Sigmoid colon (tissue), 7 donors: ENCODE results near the gene SHISA5. TPM values are rescaled to one million over a fixed set of nuclear protein-coding genes. Genes with fewer than 3 reads are reported as not detected.

ENCODE experiments used
- DNase-seq: peaks from one replicate; pipeline ENCODE4 v3.0.0-alpha.2; 2019
- H3K27ac ChIP-seq, 4 donors: fragments of 200-600 bp; sonication (generic); one replicate each; pipeline ENCODE4 v1.5.1; 2016 to 2019; ENCODE audit warnings: mild to moderate bottlenecking in 1 of 4
- H3K27me3 ChIP-seq, 3 donors: fragments of 200-600 bp; sonication (generic); one replicate each; pipeline ENCODE4 v1.5.1; 2019; ENCODE audit warnings: mild to moderate bottlenecking in 1 of 3
- H3K36me3 ChIP-seq, 4 donors: fragments of 200-600 bp; sonication (generic); one replicate each; pipeline ENCODE4 v1.5.1; 2016 to 2019
- H3K4me1 ChIP-seq, 4 donors: fragments of 200-600 bp; sonication (generic); one replicate each; pipeline ENCODE4 v1.5.1; 2017 to 2019
- H3K4me3 ChIP-seq, 4 donors: fragments of 200-600 bp; sonication (generic); one replicate each; pipeline ENCODE4 v1.5.1; 2017 to 2019; ENCODE audit warnings: mild to moderate bottlenecking in 2 of 4, moderate library complexity in 1 of 4
- H3K9me3 ChIP-seq, 4 donors: fragments of 200-600 bp in 3 of 4; sonication (generic) in 3 of 4; one replicate each; pipeline versions ENCODE4 v1.5.1 to v1.6.1; 2013 to 2019
- EP300 ChIP-seq, 4 donors: sonication (generic); formaldehyde crosslinking; IDR thresholded peaks; one replicate each; pipeline ENCODE4 v1.6.1; 2017; ENCODE audit warnings: antibody characterized with exemption in 4 of 4
- POLR2A ChIP-seq, 2 donors: fragments of 450-650 bp; IDR thresholded peaks; one replicate each; pipeline ENCODE4 v1.6.1; 2016; ENCODE audit warnings: antibody characterized with exemption in 2 of 2, mild to moderate bottlenecking in 2 of 2, moderate library complexity in 2 of 2
- POLR2AphosphoS5 ChIP-seq, 4 donors: sonication (generic); formaldehyde crosslinking; IDR thresholded peaks; one replicate each; pipeline ENCODE4 v1.6.1; 2017; ENCODE audit warnings: antibody characterized with exemption in 4 of 4
- WGBS, 2 donors: extraction: QIAGEN DNeasy Blood & Tissue Kit; methylation state at CpG; one replicate each; pipeline ENCODE4 v1.1.7; 2013; 5-methylcytosine and 5-hydroxymethylcytosine counted together
- intact Hi-C: fragments of 100-400 bp; cut with DNase I; formaldehyde crosslinking; loops from one replicate; pipeline ENCODE4 v1.15.1; 2023
- polyA plus RNA-seq, 3 donors: library from polyadenylated mRNA; stranded (reverse); fragments of 200-250 nt; gene quantifications; one replicate each; pipeline ENCODE4 v1.2.3, GENCODE V29; 2013
- total RNA-seq, 4 donors: library from RNA; depleted of rRNA; stranded (reverse); fragments of >200 nt; gene quantifications; one replicate each; pipeline ENCODE4 v1.1.0, GENCODE V29; 2016
- TF ChIP-seq, protein P1 (sequence below), 4 experiments: fragments of 450-650 bp in 3 of 4; fragments of 200-600 bp in 1 of 4; IDR thresholded peaks; one replicate each; pipeline ENCODE4 v1.5.1; 2016 to 2019; ENCODE audit warnings: antibody characterized with exemption in 4 of 4, mild to moderate bottlenecking in 3 of 4, moderate library complexity in 2 of 4
- donor health status: healthy with polysubstance abuse.
- donor health status: Bipolar disorder and iron deficiency.
- donor health status: healthy.

Gene SHISA5
- total and polyA plus RNA-seq, 7 donors, result 57.7 to 142 (median 70.3) TPM

DNA sequence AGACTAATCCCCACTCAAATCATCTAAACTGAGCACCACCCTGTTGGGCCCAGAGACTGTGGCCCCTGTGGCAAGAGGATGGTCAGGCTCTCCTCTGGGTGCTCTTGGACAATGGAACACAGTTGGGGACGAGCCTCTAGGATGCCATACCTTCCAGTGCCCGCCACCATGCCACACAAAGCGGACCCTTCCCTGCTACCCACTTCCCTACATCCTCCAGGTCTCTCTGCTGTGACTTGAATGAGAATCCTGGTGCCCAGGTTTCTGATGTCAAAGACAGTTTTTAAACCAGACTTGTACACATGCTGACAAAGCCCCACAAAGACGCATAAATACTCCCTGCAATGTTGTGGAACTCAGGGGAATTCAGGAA lies 68.8 kb downstream of the SHISA5 start:
- H3K36me3 ChIP-seq, result peaks cover 0 to 19% (median 6%) of the 10 kb centered on the region in 4 donors
- H3K4me3 ChIP-seq, result no peak overlapping the region
- H3K27me3 ChIP-seq, result no peaks in the 10 kb centered on the region
- peak overlapping the region; percentile 68 to 96 (median 93) for H3K27ac ChIP-seq
- H3K4me1 ChIP-seq, result peaks cover 0 to 44% (median 24%) of the 10 kb centered on the region in 4 donors
- intact Hi-C loops, result loop anchor here (1.0 to 10.0 kb wide), 3 partner anchors 34 to 240 kb away; no protein-coding TSS in a partner anchor
- TF ChIP-seq, protein P1, sequence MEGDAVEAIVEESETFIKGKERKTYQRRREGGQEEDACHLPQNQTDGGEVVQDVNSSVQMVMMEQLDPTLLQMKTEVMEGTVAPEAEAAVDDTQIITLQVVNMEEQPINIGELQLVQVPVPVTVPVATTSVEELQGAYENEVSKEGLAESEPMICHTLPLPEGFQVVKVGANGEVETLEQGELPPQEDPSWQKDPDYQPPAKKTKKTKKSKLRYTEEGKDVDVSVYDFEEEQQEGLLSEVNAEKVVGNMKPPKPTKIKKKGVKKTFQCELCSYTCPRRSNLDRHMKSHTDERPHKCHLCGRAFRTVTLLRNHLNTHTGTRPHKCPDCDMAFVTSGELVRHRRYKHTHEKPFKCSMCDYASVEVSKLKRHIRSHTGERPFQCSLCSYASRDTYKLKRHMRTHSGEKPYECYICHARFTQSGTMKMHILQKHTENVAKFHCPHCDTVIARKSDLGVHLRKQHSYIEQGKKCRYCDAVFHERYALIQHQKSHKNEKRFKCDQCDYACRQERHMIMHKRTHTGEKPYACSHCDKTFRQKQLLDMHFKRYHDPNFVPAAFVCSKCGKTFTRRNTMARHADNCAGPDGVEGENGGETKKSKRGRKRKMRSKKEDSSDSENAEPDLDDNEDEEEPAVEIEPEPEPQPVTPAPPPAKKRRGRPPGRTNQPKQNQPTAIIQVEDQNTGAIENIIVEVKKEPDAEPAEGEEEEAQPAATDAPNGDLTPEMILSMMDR (IDR thresholded peaks at IDR 0.05), result no peak
- TF ChIP-seq POLR2AphosphoS5 (IDR thresholded peaks at IDR 0.05), result no peak
- TF ChIP-seq POLR2A (IDR thresholded peaks at IDR 0.05), result no peak
- no peak for TF ChIP-seq EP300 (IDR thresholded peaks at IDR 0.05)
- no peaks in the 10 kb centered on the region for H3K9me3 ChIP-seq
- 91 to 94% methylated on average over 4 of the region's 4 CpGs for WGBS, 2 donors
- peak; percentile 57 for DNase-seq

DNA sequence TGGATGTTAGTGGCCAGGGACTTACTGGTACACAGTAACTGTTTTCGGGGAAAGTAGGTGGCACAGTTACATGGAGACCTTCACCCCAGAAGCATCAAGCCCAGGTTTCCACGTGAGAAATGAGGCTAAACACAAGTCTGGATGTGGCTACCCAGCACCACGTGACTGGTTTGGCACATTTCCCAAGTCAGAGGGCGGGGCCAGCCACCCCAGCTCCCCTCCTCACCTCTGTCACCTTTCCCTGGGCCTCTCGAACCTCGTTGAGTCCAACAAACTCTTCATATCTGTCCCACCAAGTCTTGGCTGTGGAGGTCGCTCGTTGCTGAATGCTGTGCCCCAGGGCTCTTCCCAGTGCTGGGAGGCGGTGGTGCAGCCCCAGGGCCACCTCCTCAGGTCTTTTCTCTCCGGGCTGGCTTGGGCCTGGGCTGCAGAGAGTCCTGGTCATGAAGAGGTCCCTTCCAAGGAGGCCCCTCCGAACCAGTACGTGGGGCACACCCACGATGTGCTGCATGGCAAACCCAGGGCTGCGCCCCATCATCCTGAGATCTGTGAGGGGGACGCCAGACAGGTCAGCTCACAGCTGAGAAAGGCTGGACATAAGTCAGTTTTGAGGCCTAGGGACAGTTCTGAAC lies 69.3 kb downstream of the SHISA5 start:
- Histone ChIP-seq H3K9me3 (no peaks in the 10 kb centered on the region), H3K27me3 (no peaks in the 10 kb centered on the region), H3K36me3 (peaks cover 0 to 19% (median 6%) of the 10 kb centered on the region in 4 donors), H3K27ac (peak overlapping the region; percentile 68 to 96 (median 93)), H3K4me1 (peaks cover 0 to 48% (median 29%) of the 10 kb centered on the region in 4 donors), H3K4me3 (no peak overlapping the region)
- no peak for TF ChIP-seq EP300 (IDR thresholded peaks at IDR 0.05)
- TF ChIP-seq, protein P1 (IDR thresholded peaks at IDR 0.05), result no peak
- no peak for TF ChIP-seq POLR2A (IDR thresholded peaks at IDR 0.05)
- TF ChIP-seq POLR2AphosphoS5 (IDR thresholded peaks at IDR 0.05), result no peak
- DNase-seq, result peak; percentile 61
- 58 to 72% methylated on average over 15 of the region's 15 CpGs for WGBS, 2 donors
- intact Hi-C loops, result loop anchor here (1.0 to 10.0 kb wide), 3 partner anchors 33 to 240 kb away; no protein-coding TSS in a partner anchor

DNA sequence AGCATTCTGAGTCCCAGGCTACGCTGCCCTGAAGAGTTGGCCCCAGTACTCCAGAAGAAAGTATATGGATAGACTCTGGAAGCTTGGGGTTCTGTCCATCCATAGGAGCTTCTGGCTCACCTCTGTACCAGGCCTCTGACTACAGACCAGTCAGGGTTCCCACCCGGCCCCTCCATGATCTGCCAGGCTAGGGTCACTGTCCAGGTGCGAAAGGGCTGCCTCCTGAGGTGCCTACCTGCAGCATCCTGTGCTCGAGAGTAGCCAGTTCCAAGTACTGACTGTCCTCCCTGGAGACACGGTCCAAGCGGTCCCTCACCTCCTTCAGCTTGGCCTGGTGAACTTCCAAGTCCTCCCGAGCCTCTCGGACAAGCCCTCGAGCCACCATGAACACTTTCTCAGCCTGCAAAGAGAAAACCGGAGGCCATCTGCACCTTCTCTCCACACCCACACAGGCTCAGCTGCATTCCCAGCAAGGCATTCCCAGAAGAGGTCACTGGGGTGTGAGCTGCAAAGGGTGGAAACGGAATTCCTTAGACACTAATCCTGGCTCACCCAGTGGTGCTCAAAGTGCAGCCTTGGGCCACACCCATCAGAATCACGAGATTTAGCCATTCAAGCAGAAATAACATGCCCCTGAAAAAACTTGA lies 70.4 kb downstream of the SHISA5 start:
- Histone ChIP-seq H3K27me3 (no peaks in the 10 kb centered on the region), H3K4me1 (peaks cover 0 to 37% (median 25%) of the 10 kb centered on the region in 4 donors), H3K27ac (peak overlapping the region; percentile 68 to 96 (median 93)), H3K4me3 (no peak overlapping the region), H3K9me3 (no peaks in the 10 kb centered on the region), H3K36me3 (peaks cover 0 to 19% (median 6%) of the 10 kb centered on the region in 4 donors)
- DNase-seq, result peak; percentile 80
- TF ChIP-seq EP300 (IDR thresholded peaks at IDR 0.05) (no peak), POLR2A (IDR thresholded peaks at IDR 0.05) (no peak), POLR2AphosphoS5 (IDR thresholded peaks at IDR 0.05) (peak in 1 of 4 donors; percentile 22)
- TF ChIP-seq, protein P1 (IDR thresholded peaks at IDR 0.05), result no peak
- 40 to 75% methylated on average over 12 of the region's 12 CpGs for WGBS, 2 donors
- intact Hi-C loops, result loop anchor here (10.0 kb wide), 1 partner anchor 239 kb away; no protein-coding TSS in a partner anchor

DNA sequence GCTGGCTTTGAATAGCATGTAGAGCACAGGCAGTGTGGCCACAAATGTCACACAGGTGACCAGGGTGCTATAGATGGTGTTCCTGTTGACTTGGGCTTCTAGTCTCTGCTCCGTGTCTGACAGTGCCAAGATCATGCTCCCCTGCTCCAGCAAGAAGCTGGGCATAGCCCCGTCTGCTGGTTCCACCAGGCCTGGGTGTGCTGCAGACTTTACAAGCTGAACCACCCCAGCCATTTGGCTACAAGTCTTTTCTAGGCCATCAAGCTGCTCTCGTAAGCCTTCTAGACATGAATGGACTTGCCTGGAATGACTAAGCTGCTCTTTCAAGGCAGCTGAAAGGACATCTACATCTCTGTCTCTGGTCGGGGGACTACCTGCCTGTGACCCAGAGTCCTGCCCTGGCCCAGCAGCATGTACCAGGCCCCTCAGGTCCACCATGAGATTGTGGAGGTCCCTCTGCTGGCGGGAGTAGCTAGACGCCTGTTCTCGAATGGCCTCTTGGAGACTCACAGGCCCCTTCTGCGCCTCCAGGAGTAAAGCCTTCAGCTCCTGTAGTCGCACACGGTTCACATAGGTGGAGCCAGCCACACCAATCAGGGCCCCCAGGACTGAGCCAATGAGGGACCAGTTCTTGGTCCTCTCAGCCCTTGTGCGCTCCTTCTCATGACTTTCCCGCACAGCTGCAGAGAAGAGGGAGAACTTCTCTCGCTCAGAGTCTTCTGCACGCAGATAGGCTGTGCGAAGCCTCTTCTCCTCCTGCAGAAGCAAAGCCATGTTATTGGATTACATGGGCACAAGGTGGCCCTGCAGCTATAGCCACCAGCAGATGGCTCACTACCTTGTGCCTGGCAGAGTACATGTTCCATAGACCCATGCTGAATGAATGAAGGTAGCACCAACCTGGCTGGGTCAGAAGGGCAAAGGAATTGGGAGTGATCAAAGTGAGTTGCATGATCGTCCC lies 71.3 kb downstream of the SHISA5 start:
- Histone ChIP-seq H3K27ac (peak overlapping the region; percentile 68 to 96 (median 93)), H3K4me1 (peaks cover 0 to 46% (median 33%) of the 10 kb centered on the region in 4 donors), H3K36me3 (peaks cover 0 to 19% (median 6%) of the 10 kb centered on the region in 4 donors), H3K4me3 (no peak overlapping the region), H3K9me3 (no peaks in the 10 kb centered on the region), H3K27me3 (no peaks in the 10 kb centered on the region)
- TF ChIP-seq POLR2A (IDR thresholded peaks at IDR 0.05) (no peak), POLR2AphosphoS5 (IDR thresholded peaks at IDR 0.05) (no peak), EP300 (IDR thresholded peaks at IDR 0.05) (no peak)
- TF ChIP-seq, protein P1 (IDR thresholded peaks at IDR 0.05), result no peak
- intact Hi-C loops, result loop anchor here (10.0 kb wide), 1 partner anchor 238 kb away; no protein-coding TSS in a partner anchor
- DNase-seq, result peak; percentile 59
- WGBS, 2 donors, result 84 to 88% methylated on average over 16 of the region's 16 CpGs
